A549 treated with AZD9567 at 1 μM for 4 hours (cell line): ENCODE data around the gene SLFN5. TPM values are rescaled to one million over a fixed set of nuclear protein-coding genes. Genes with fewer than 3 reads are reported as not detected.

Experiments used
- total RNA-seq: library from RNA; stranded (reverse); fragments of 200-300 nt; extraction: Qiagen RNA extraction; gene quantifications from 5 replicates; pipeline ENCODE4 v1.2.3, GENCODE V29; 2022; ENCODE audit not compliant: insufficient read depth

The SLFN5 gene
- 3.7 to 4.6 TPM (median 3.9 TPM) in 5 replicates for total RNA-seq

GRCh38 chr17:35242805-35243560 is at the start of gene SLFN5:
TSS of gene SLFN5 (plus strand) at chr17:35243072. CDS start at chr17:35258691, 15,619 bp downstream.

DNA sequence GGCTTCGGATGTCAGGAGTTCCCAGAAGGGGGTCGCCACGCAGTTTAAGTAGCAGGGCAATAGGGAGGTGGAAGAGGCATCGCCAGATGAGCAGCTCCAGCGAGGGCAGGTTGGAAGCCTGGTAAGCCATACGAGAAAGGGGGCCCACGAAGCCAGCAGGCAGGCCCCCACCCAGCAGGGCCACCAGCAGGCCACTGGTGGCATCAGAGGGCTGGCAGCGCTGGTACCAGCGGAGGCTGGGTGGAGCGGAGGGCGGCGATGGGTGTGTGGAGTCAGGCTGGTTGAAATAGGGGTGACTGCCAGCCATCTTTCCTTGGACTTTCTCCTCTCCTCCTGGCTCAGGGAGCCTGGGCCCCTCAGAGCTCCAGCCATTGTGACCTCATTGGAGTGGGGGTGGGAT is 48.9 kb upstream of the SLFN5 start, which contains the start of gene SLC35G3:
TSS of gene SLC35G3 (minus strand) at position 393 of the 400 bp plus-strand sequence. CDS start at position 307, 86 bp downstream.

Other genes starting within 250 kb of the SLFN5 start
- 33.3 to 46.1 TPM (median 44.6 TPM) in 5 replicates for gene RFFL, start 179.4 kb upstream of the SLFN5 start, total RNA-seq
- 24.6 to 34.3 TPM (median 27.8 TPM) in 5 replicates for gene RAD51D, start 123.2 kb upstream of the SLFN5 start, total RNA-seq
- gene FNDC8, start 121.5 kb upstream of the SLFN5 start, total RNA-seq = 0.06 to 0.09 TPM (median 0.08 TPM) in 4 of 5 replicates, not detected in the other
- 33.9 to 36.9 TPM (median 36.6 TPM) in 5 replicates for gene NLE1, start 100.8 kb upstream of the SLFN5 start, total RNA-seq
- gene UNC45B, start 95.3 kb upstream of the SLFN5 start, total RNA-seq = not detected in 5 replicates
- gene SLC35G3, start 48.7 kb upstream of the SLFN5 start, total RNA-seq = not detected in 5 replicates
- 4.5 to 6.4 TPM (median 5.8 TPM) in 5 replicates for gene SLFN11, start 130.5 kb downstream of the SLFN5 start, total RNA-seq
- gene SLFN12, start 189.4 kb downstream of the SLFN5 start, total RNA-seq = 0.05 to 0.09 TPM (median 0.06 TPM) in 3 of 5 replicates, not detected in the others
- 3.5 to 12.8 TPM (median 3.9 TPM) in 5 replicates for gene SLFN13, start 205.7 kb downstream of the SLFN5 start, total RNA-seq